Osteoblast (primary cell): ENCODE measurements around the gene GATD1. TPM values are rescaled to one million over a fixed set of nuclear protein-coding genes. Genes with fewer than 3 reads are reported as not detected.

Experiments used
- DNase-seq: peaks from one replicate; pipeline ENCODE4 v3.0.0; 2011; ENCODE audit warnings: low spot score, mixed read lengths; ENCODE audit not compliant: insufficient read length; ENCODE audit errors: missing footprints
- H2AFZ ChIP-seq: 2 replicates; pipeline ENCODE4 v1.6.0; 2011; ENCODE audit warnings: mild to moderate bottlenecking, low read length
- H3K27ac ChIP-seq: 2 replicates; pipeline ENCODE4 v1.5.1; 2011; ENCODE audit warnings: mild to moderate bottlenecking, low read depth, low read length, moderate library complexity
- H3K27me3 ChIP-seq: 2 replicates; pipeline ENCODE4 v1.6.0; 2012; ENCODE audit warnings: mild to moderate bottlenecking, control low read depth, inconsistent platforms, low read length, moderate library complexity; ENCODE audit not compliant: insufficient read depth
- H3K36me3 ChIP-seq: 2 replicates; pipeline ENCODE4 v1.5.1; 2011; ENCODE audit warnings: mild to moderate bottlenecking, low read length, control low read depth, moderate library complexity; ENCODE audit not compliant: insufficient read depth
- H3K4me1 ChIP-seq: 2 replicates; pipeline ENCODE4 v1.5.1; 2011; ENCODE audit warnings: mild to moderate bottlenecking, low read length, control low read depth, moderate library complexity; ENCODE audit not compliant: insufficient read depth
- H3K4me2 ChIP-seq: 2 replicates; pipeline ENCODE4 v1.6.0; 2011; ENCODE audit warnings: mild to moderate bottlenecking, low read length; ENCODE audit not compliant: insufficient read depth
- H3K4me3 ChIP-seq: fragments of 200-600 bp; sonication (generic); 3 replicates; pipeline ENCODE4 v1.5.1; 2012; ENCODE audit warnings: mild to moderate bottlenecking, low read length, inconsistent platforms; ENCODE audit not compliant: insufficient read depth
- H3K79me2 ChIP-seq: 2 replicates; pipeline ENCODE4 v1.6.0; 2012; ENCODE audit warnings: mild to moderate bottlenecking, low read length, control low read depth, inconsistent platforms; ENCODE audit not compliant: insufficient read depth
- H3K9me3 ChIP-seq: 2 replicates; pipeline ENCODE4 v1.5.1; 2011; ENCODE audit warnings: low read depth, low read length, control low read depth
- H4K20me1 ChIP-seq: 2 replicates; pipeline ENCODE4 v1.6.0; 2012; ENCODE audit warnings: mild to moderate bottlenecking, low read length, control low read depth; ENCODE audit not compliant: insufficient read depth
- total RNA-seq: library from RNA; depleted of rRNA; stranded (reverse); fragments of >200 nt; gene quantifications from 2 replicates; pipeline ENCODE4 v1.2.3, GENCODE V29; 2012
- TF ChIP-seq, protein P1 (sequence below): IDR thresholded peaks from 2 replicates; pipeline ENCODE4 v1.5.1; 2011; ENCODE audit warnings: mild to moderate bottlenecking, low read depth, low read length, moderate library complexity; ENCODE audit errors: extremely low read depth

Gene GATD1
- total RNA-seq, 1 donor = 37.3 TPM

DNA sequence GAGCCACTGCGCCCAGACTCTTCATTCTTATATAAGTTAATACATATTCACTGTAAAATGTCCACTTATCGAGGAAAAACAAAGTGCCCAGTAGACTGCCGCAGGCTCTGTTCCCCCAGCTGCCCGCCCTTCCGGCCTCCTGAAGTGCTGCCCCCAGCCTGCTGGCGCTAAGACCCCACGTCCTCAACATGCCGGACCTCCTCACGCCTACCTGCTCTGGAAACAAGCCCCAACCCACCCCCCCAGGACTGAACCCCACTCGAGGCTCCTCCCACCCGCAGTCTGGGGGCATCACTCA lies 1.1 kb downstream of the GATD1 start:
- TF ChIP-seq, protein P1, sequence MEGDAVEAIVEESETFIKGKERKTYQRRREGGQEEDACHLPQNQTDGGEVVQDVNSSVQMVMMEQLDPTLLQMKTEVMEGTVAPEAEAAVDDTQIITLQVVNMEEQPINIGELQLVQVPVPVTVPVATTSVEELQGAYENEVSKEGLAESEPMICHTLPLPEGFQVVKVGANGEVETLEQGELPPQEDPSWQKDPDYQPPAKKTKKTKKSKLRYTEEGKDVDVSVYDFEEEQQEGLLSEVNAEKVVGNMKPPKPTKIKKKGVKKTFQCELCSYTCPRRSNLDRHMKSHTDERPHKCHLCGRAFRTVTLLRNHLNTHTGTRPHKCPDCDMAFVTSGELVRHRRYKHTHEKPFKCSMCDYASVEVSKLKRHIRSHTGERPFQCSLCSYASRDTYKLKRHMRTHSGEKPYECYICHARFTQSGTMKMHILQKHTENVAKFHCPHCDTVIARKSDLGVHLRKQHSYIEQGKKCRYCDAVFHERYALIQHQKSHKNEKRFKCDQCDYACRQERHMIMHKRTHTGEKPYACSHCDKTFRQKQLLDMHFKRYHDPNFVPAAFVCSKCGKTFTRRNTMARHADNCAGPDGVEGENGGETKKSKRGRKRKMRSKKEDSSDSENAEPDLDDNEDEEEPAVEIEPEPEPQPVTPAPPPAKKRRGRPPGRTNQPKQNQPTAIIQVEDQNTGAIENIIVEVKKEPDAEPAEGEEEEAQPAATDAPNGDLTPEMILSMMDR = no peak
- H3K27ac ChIP-seq = peak overlapping the region; percentile 48

DNA sequence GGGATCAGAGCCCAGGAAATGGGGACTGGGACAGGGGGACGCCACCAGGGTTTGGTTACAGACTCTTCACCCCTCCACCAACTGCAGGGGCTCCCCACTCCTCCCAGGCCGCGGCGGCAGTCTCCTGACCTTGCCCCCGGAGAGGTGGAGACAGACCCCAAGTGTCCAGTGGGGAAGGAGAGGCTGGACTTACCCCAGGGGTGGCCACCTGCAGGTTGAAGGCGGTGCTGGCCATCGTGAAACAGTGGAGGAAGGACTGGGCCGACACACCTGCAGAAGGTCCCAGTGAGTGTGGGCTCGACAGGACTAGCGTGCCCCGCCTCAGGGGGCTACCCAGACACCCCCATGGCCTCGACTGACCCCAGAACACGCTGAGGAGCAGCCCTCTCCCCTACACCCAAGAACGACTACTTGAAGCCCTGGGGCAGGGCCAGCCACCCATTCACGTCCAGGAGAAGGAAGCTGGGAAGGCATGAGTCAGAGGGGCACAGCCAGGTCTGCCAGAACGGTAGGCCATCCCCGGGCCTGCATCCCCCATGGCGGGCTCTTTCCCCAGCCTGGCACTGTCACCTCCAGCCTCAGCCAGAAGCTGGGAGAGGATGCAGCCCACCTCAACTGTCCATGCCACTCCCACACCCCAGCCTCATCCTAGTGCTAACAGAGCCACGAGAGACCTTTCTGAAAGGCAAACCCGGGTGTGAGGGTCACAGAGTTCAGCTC lies 2.3 kb downstream of the GATD1 start:
- peaks cover 63% of the 10 kb centered on the region for H4K20me1 ChIP-seq
- peaks cover 43% of the 10 kb centered on the region for H3K36me3 ChIP-seq
- H3K27me3 ChIP-seq = no peaks in the 10 kb centered on the region
- no peaks in the 10 kb centered on the region for H3K9me3 ChIP-seq
- H3K4me3 ChIP-seq = peak overlapping the region; percentile 88
- DNase-seq = peak; percentile 97
- peak overlapping the region; percentile 91 for H3K4me2 ChIP-seq
- H3K79me2 ChIP-seq = peaks cover 95% of the 10 kb centered on the region
- H2AFZ ChIP-seq = no peak overlapping the region
- TF ChIP-seq, protein P1 = no peak
- H3K27ac ChIP-seq = peak overlapping the region; percentile 37
- peaks cover 20% of the 10 kb centered on the region for H3K4me1 ChIP-seq

More for the DNA sequence above, 1.1 kb downstream of the GATD1 start:
- H4K20me1 ChIP-seq = peaks cover 57% of the 10 kb centered on the region
- DNase-seq = no peak
- H3K4me2 ChIP-seq = peak overlapping the region; percentile 91
- H3K79me2 ChIP-seq = peaks cover 90% of the 10 kb centered on the region
- H3K36me3 ChIP-seq = peaks cover 38% of the 10 kb centered on the region
- H3K9me3 ChIP-seq = no peaks in the 10 kb centered on the region
- no peaks in the 10 kb centered on the region for H3K27me3 ChIP-seq
- peaks cover 20% of the 10 kb centered on the region for H3K4me1 ChIP-seq
- H2AFZ ChIP-seq = no peak overlapping the region
- H3K4me3 ChIP-seq = peak overlapping the region; percentile 88

DNA sequence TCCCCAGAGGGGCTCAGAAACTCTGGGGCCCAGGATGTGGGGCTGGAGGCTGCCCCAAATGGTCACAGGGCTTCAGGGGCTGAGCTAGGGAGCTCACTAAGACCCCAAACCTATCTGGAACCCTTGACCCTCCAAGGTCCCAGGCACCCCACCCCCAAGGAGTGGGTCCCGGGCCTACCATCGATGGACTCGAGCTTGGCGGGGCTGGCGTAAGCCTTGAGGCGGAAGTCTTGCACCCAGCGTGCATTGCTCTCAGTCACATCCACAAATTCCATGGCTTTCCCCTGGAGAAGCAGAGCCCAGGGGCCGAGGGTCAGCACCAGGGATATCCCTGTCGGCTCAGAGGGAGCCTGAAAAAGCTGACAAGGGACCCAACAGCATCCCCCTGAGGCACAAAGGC lies 3.5 kb downstream of the GATD1 start:
- H3K36me3 ChIP-seq = peaks cover 42% of the 10 kb centered on the region
- no peaks in the 10 kb centered on the region for H3K27me3 ChIP-seq
- peaks cover 58% of the 10 kb centered on the region for H4K20me1 ChIP-seq
- no peak overlapping the region for H3K4me2 ChIP-seq
- H3K4me1 ChIP-seq = peaks cover 20% of the 10 kb centered on the region
- no peak overlapping the region for H3K4me3 ChIP-seq
- peaks cover 84% of the 10 kb centered on the region for H3K79me2 ChIP-seq
- peak; percentile 73 for DNase-seq
- H3K27ac ChIP-seq = no peak overlapping the region
- H2AFZ ChIP-seq = no peak overlapping the region
- TF ChIP-seq, protein P1 = no peak
- H3K9me3 ChIP-seq = no peaks in the 10 kb centered on the region

DNA sequence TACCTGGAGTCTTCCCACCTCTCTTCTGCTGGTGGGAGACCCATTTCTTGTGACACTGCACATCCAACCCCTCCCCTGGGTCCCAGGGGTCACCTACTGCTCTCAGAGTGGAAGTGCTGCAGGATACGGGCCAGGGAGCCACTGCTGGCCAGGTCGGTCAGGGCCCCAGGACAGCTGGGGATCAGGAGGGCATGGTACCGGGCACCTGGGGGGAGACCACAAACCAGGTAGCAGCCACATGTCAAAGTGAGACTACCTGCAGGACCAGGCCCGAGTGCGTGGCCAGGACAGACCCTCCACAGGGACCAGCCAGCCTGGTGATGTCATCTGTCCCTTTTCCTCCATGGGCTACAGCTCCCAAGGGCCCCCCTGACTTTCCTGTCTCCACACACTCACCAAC lies 3.9 kb downstream of the GATD1 start:
- Histone ChIP-seq H4K20me1 (peaks cover 58% of the 10 kb centered on the region), H3K27ac (no peak overlapping the region), H3K9me3 (no peaks in the 10 kb centered on the region), H2AFZ (no peak overlapping the region), H3K4me1 (peaks cover 20% of the 10 kb centered on the region), H3K36me3 (peaks cover 42% of the 10 kb centered on the region), H3K79me2 (peaks cover 80% of the 10 kb centered on the region), H3K4me3 (no peak overlapping the region), H3K4me2 (no peak overlapping the region), H3K27me3 (no peaks in the 10 kb centered on the region)
- TF ChIP-seq, protein P1 = no peak
- peak; percentile 62 for DNase-seq
